Measurements from ENCODE around the gene ACKR2. TPM values are rescaled to one million over a fixed set of nuclear protein-coding genes. Genes with fewer than 3 reads are reported as not detected.

ACKR2 gene
- total RNA-seq, 4 donors from 2014 or later: 1.2 to 6.6 (median 3.4) TPM

GRCh38 chr3:42801784-42802183 lies 7.5 kb upstream of the ACKR2 start:
- H3K27ac ChIP-seq: no peak overlapping the region
- TF ChIP-seq CTCF (IDR thresholded peaks at IDR 0.05) (no peak), POLR2AphosphoS5 (IDR thresholded peaks at IDR 0.05) (no peak), POLR2A (IDR thresholded peaks at IDR 0.05) (no peak), EP300 (IDR thresholded peaks at IDR 0.05) (no peak)
- H3K27me3 ChIP-seq: no peaks in the 10 kb centered on the region
- H3K9me3 ChIP-seq: no peaks in the 10 kb centered on the region
- H3K4me1 ChIP-seq: peaks cover 35% of the 10 kb centered on the region
- DNase-seq (ENCODE audit: low spot score in 2 of 2): no peak
- H3K36me3 ChIP-seq: no peaks in the 10 kb centered on the region
- H3K4me3 ChIP-seq: no peak overlapping the region
- WGBS: 89% methylated on average over 4 of the region's 4 CpGs

GRCh38 chr3:42802876-42803413 lies 6.3 kb upstream of the ACKR2 start:
- no peaks in the 10 kb centered on the region for H3K27me3 ChIP-seq
- no peaks in the 10 kb centered on the region for H3K9me3 ChIP-seq
- DNase-seq (ENCODE audit: low spot score in 2 of 2): no peak
- H3K4me1 ChIP-seq: peaks cover 35% of the 10 kb centered on the region
- no peaks in the 10 kb centered on the region for H3K36me3 ChIP-seq
- WGBS: 42% methylated on average over 11 of the region's 11 CpGs
- peak overlapping the region; percentile 97 for H3K27ac ChIP-seq
- H3K4me3 ChIP-seq: peak overlapping the region; percentile 86
- TF ChIP-seq EP300 (IDR thresholded peaks at IDR 0.05): no peak
- no peak for TF ChIP-seq POLR2AphosphoS5 (IDR thresholded peaks at IDR 0.05)
- TF ChIP-seq POLR2A (IDR thresholded peaks at IDR 0.05): no peak
- TF ChIP-seq CTCF (IDR thresholded peaks at IDR 0.05): no peak

GRCh38 chr3:42803414-42804105 lies 5.7 kb upstream of the ACKR2 start:
- H3K36me3 ChIP-seq: no peaks in the 10 kb centered on the region
- WGBS: under 1% methylated on average over 33 of the region's 33 CpGs

GRCh38 chr3:42804106-42804830 lies 5.0 kb upstream of the ACKR2 start, which contains the start of gene HIGD1A:
TSS of gene HIGD1A (minus strand) at chr3:42804490. CDS start at chr3:42794253, 10,237 bp downstream.
- 1% methylated on average over 45 of the region's 63 CpGs for WGBS
- Histone ChIP-seq H3K4me1 (peaks cover 35% of the 10 kb centered on the region), H3K27me3 (no peaks in the 10 kb centered on the region), H3K27ac (peak within 1 kb of the TSS; percentile 97), H3K4me3 (peak within 1 kb of the TSS; percentile 86), H3K36me3 (no peaks in the 10 kb centered on the region), H3K9me3 (no peaks in the 10 kb centered on the region)
- TF ChIP-seq POLR2AphosphoS5 (IDR thresholded peaks at IDR 0.05): peak in 1 of 3 donors; percentile 45
- no peak for TF ChIP-seq EP300 (IDR thresholded peaks at IDR 0.05)
- TF ChIP-seq POLR2A (IDR thresholded peaks at IDR 0.05): peak in 1 of 2 donors; percentile 81
- TF ChIP-seq CTCF (IDR thresholded peaks at IDR 0.05): no peak
- peak; percentile 97 to 98 for DNase-seq (ENCODE audit: low spot score in 2 of 2)

More at GRCh38 chr3:42803414-42804105, 5.7 kb upstream of the ACKR2 start:
- H3K4me3 ChIP-seq: peak overlapping the region; percentile 86
- no peaks in the 10 kb centered on the region for H3K27me3 ChIP-seq
- H3K27ac ChIP-seq: peak overlapping the region; percentile 97
- peaks cover 35% of the 10 kb centered on the region for H3K4me1 ChIP-seq
- TF ChIP-seq POLR2AphosphoS5 (IDR thresholded peaks at IDR 0.05) (no peak), CTCF (IDR thresholded peaks at IDR 0.05) (no peak), EP300 (IDR thresholded peaks at IDR 0.05) (no peak), POLR2A (IDR thresholded peaks at IDR 0.05) (no peak)
- H3K9me3 ChIP-seq: no peaks in the 10 kb centered on the region
- DNase-seq (ENCODE audit: low spot score in 2 of 2): no peak

GRCh38 chr3:42804831-42805132 lies 4.5 kb upstream of the ACKR2 start:
- 0% methylated on average over 4 of the region's 13 CpGs for WGBS
- H3K9me3 ChIP-seq: no peaks in the 10 kb centered on the region
- H3K27me3 ChIP-seq: no peaks in the 10 kb centered on the region
- no peaks in the 10 kb centered on the region for H3K36me3 ChIP-seq
- peak overlapping the region; percentile 86 for H3K4me3 ChIP-seq
- TF ChIP-seq EP300 (IDR thresholded peaks at IDR 0.05) (no peak), POLR2AphosphoS5 (IDR thresholded peaks at IDR 0.05) (no peak), CTCF (IDR thresholded peaks at IDR 0.05) (no peak), POLR2A (IDR thresholded peaks at IDR 0.05) (no peak)
- peaks cover 35% of the 10 kb centered on the region for H3K4me1 ChIP-seq
- H3K27ac ChIP-seq: peak overlapping the region; percentile 97
- DNase-seq (ENCODE audit: low spot score in 2 of 2): no peak

Data from suprapubic skin (tissue), 4 donors.